Measurements from ENCODE around the gene CCDC85A. TPM values are rescaled to one million over a fixed set of nuclear protein-coding genes. Genes with fewer than 3 reads are reported as not detected.

The CCDC85A gene
- total and polyA plus RNA-seq, 4 donors, result 1.7 to 10.5 (median 6.6) TPM

DNA sequence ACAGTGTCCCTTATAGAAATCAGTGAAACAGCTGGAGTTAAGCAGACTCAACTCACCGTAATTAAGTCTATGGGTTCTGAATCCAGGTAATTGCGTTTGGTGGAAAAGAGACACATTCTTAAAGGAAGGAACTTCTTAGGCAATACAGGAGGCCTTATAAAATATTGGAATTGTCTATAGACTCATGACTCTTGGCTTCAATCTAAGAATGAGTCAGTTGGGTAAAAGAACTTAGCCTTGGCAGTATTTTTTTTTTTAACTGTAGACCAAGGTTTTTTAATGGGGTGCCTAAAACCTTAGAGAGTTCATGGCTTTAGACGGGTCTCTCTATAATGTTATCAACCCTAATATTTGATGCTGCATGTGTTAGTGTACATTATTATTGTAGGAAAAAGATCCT lies 47.6 kb downstream of the CCDC85A start:
- H3K36me3 ChIP-seq (ENCODE audit: control insufficient read depth in 4 of 4, insufficient read depth in 4 of 4, low read length in 4 of 4), result no peaks in the 10 kb centered on the region
- H3K27me3 ChIP-seq (ENCODE audit: control insufficient read depth in 3 of 3, insufficient read depth in 3 of 3, low read length in 2 of 3), result no peaks in the 10 kb centered on the region
- H3K27ac ChIP-seq (ENCODE audit: low read depth in 1 of 2, low read length in 1 of 2), result no peak overlapping the region
- no peaks in the 10 kb centered on the region for H3K4me1 ChIP-seq (ENCODE audit: control insufficient read depth in 5 of 5, insufficient read depth in 5 of 5, low read length in 5 of 5)
- WGBS, 2 donors, result 89 to 94% methylated on average over 3 of the region's 3 CpGs
- TF ChIP-seq, protein P1, sequence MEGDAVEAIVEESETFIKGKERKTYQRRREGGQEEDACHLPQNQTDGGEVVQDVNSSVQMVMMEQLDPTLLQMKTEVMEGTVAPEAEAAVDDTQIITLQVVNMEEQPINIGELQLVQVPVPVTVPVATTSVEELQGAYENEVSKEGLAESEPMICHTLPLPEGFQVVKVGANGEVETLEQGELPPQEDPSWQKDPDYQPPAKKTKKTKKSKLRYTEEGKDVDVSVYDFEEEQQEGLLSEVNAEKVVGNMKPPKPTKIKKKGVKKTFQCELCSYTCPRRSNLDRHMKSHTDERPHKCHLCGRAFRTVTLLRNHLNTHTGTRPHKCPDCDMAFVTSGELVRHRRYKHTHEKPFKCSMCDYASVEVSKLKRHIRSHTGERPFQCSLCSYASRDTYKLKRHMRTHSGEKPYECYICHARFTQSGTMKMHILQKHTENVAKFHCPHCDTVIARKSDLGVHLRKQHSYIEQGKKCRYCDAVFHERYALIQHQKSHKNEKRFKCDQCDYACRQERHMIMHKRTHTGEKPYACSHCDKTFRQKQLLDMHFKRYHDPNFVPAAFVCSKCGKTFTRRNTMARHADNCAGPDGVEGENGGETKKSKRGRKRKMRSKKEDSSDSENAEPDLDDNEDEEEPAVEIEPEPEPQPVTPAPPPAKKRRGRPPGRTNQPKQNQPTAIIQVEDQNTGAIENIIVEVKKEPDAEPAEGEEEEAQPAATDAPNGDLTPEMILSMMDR (IDR thresholded peaks at IDR 0.05; ENCODE audit: control extremely low read depth, extremely low read depth), result no peak
- no peak overlapping the region for H3K4me3 ChIP-seq
- no peaks in the 10 kb centered on the region for H3K9me3 ChIP-seq (ENCODE audit: control insufficient read depth in 4 of 4, insufficient read depth in 3 of 4, low read length in 3 of 4)
- ATAC-seq (ENCODE audit: insufficient read depth, low FRiP score) (no peak), DNase-seq (no peak)
- no peak overlapping the region for H3K9ac ChIP-seq (ENCODE audit: insufficient read depth in 1 of 2, low read length in 2 of 2)

DNA sequence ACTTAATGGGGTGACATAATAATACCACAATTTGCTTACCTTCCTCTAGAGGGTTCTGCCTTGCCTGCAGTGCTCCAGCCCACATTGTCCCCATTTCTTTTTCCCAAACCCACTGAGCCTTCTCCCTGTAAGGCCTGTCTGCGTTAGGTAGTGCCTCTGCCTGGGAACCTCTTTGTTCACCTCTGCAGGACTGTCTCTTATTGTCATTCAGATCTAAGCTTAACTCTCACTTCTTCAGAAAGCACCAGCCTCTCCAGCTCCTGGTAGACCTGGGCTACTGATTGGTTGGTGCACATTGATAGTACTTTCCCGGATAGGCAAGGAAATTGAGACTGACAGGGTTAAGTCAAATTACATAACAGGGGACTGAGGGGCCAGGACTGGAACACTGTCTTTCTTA lies 49.1 kb downstream of the CCDC85A start:
- Histone ChIP-seq H3K4me3 (no peak overlapping the region), H3K9me3 (ENCODE audit: control insufficient read depth in 4 of 4, insufficient read depth in 3 of 4, low read length in 3 of 4) (no peaks in the 10 kb centered on the region), H3K27me3 (ENCODE audit: control insufficient read depth in 3 of 3, insufficient read depth in 3 of 3, low read length in 2 of 3) (no peaks in the 10 kb centered on the region), H3K27ac (ENCODE audit: low read depth in 1 of 2, low read length in 1 of 2) (no peak overlapping the region), H3K36me3 (ENCODE audit: control insufficient read depth in 4 of 4, insufficient read depth in 4 of 4, low read length in 4 of 4) (no peaks in the 10 kb centered on the region), H3K9ac (ENCODE audit: insufficient read depth in 1 of 2, low read length in 2 of 2) (no peak overlapping the region), H3K4me1 (ENCODE audit: control insufficient read depth in 5 of 5, insufficient read depth in 5 of 5, low read length in 5 of 5) (no peaks in the 10 kb centered on the region)
- TF ChIP-seq, protein P1 (IDR thresholded peaks at IDR 0.05; ENCODE audit: control extremely low read depth, extremely low read depth), result no peak
- ATAC-seq (ENCODE audit: insufficient read depth, low FRiP score) (no peak), DNase-seq (no peak)
- 91 to 93% methylated on average over 2 of the region's 2 CpGs for WGBS, 2 donors

GRCh38 chr2:56234241-56234640 lies 50.5 kb downstream of the CCDC85A start:
- H3K4me1 ChIP-seq (ENCODE audit: control insufficient read depth in 5 of 5, insufficient read depth in 5 of 5, low read length in 5 of 5), result no peaks in the 10 kb centered on the region
- H3K36me3 ChIP-seq (ENCODE audit: control insufficient read depth in 4 of 4, insufficient read depth in 4 of 4, low read length in 4 of 4), result no peaks in the 10 kb centered on the region
- no peaks in the 10 kb centered on the region for H3K27me3 ChIP-seq (ENCODE audit: control insufficient read depth in 3 of 3, insufficient read depth in 3 of 3, low read length in 2 of 3)
- ATAC-seq (ENCODE audit: insufficient read depth, low FRiP score), result no peak
- WGBS, 2 donors, result 77 to 82% methylated on average over 2 of the region's 2 CpGs
- no peak overlapping the region for H3K27ac ChIP-seq (ENCODE audit: low read depth in 1 of 2, low read length in 1 of 2)
- no peak overlapping the region for H3K4me3 ChIP-seq
- no peak for DNase-seq
- TF ChIP-seq, protein P1 (IDR thresholded peaks at IDR 0.05; ENCODE audit: control extremely low read depth, extremely low read depth), result no peak
- H3K9me3 ChIP-seq (ENCODE audit: control insufficient read depth in 4 of 4, insufficient read depth in 3 of 4, low read length in 3 of 4), result no peaks in the 10 kb centered on the region
- H3K9ac ChIP-seq (ENCODE audit: insufficient read depth in 1 of 2, low read length in 2 of 2), result no peak overlapping the region

GRCh38 chr2:56239030-56239429 lies 55.2 kb downstream of the CCDC85A start:
- Histone ChIP-seq H3K27me3 (ENCODE audit: control insufficient read depth in 3 of 3, insufficient read depth in 3 of 3, low read length in 2 of 3) (no peaks in the 10 kb centered on the region), H3K4me3 (no peak overlapping the region), H3K27ac (ENCODE audit: low read depth in 1 of 2, low read length in 1 of 2) (no peak overlapping the region), H3K36me3 (ENCODE audit: control insufficient read depth in 4 of 4, insufficient read depth in 4 of 4, low read length in 4 of 4) (no peaks in the 10 kb centered on the region), H3K4me1 (ENCODE audit: control insufficient read depth in 5 of 5, insufficient read depth in 5 of 5, low read length in 5 of 5) (no peaks in the 10 kb centered on the region), H3K9ac (ENCODE audit: insufficient read depth in 1 of 2, low read length in 2 of 2) (no peak overlapping the region), H3K9me3 (ENCODE audit: control insufficient read depth in 4 of 4, insufficient read depth in 3 of 4, low read length in 3 of 4) (peaks cover 0 to 2% (median 0%) of the 10 kb centered on the region in 4 donors)
- 66 to 83% methylated on average over 2 of the region's 2 CpGs for WGBS, 2 donors
- ATAC-seq (ENCODE audit: insufficient read depth, low FRiP score) (no peak), DNase-seq (no peak)
- TF ChIP-seq, protein P1 (IDR thresholded peaks at IDR 0.05; ENCODE audit: control extremely low read depth, extremely low read depth), result no peak

All from lung (tissue), 12 donors.